ENCODE results near the gene ITFG1.
"Not testable (repeated sequence)": the region's sequence is repeated elsewhere in the genome, so short reads cannot be mapped to it uniquely, and the experiment has no call there.

- TF ChIP-seq POLR2A (conservative IDR thresholded peaks at IDR 0.05); IRF1 (CRISPR knock-in tag; IDR thresholded peaks at IDR 0.05; ENCODE audit: borderline replicate concordance); THAP12 (CRISPR knock-in tag; IDR thresholded peaks at IDR 0.05); HDAC1 (IDR thresholded peaks at IDR 0.05); NRF1 (conservative IDR thresholded peaks at IDR 0.05 in 1 of 2, IDR thresholded peaks at IDR 0.05 in 1 of 2); CBX5 (IDR thresholded peaks at IDR 0.05; ENCODE audit: borderline replicate concordance, low read depth); HOXB6 (CRISPR knock-in tag; IDR thresholded peaks at IDR 0.05; ENCODE audit: borderline replicate concordance): not testable (repeated sequence)
Measured at GRCh38 chr16:47473004-47473403, 12.1 kb upstream of the ITFG1 start.
